NCI-H345 treated with DMSO at 0.1 percent for 48 hours (cell line): ENCODE data around the gene MAEL.

Experiments
- DNase-seq: peaks from one replicate; lab custom pipeline; 2025; ENCODE audit not compliant: unreplicated experiment; lab: John Stamatoyannopoulos, UW

MAEL gene

DNA sequence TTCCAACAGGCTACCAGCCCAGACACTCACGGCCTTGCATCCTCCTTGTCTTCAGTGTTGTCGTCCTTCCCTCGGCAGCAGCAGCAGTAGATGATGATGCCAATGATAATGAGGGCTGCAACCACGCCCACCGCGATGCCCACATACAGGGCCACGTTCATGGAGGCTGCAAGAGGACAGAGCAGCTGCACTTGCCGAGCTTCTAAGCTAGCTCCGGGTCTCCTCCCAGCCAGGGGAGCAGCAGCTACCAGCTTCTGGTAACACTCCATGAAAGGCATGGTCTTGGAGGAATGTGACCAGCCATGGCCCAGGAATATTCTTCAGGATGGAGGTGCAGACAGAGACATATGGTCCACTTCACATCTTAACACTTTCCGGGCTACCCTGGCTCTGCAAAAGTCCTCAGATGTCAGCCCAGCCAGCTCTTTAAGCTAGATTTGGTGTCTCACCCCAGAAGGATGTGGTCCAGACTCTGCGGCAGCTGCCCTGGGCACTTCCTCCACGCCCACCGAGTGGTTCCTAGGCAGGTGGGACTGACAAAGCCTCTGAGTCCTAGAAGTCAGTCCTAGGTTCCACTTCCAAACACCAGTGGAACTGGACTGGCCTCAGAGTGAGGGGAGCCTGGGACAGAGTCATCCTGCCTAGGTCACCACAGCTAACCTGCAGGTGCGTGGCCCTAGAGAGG lies 66.0 kb downstream of the MAEL start:
- DNase-seq, result no peak

DNA sequence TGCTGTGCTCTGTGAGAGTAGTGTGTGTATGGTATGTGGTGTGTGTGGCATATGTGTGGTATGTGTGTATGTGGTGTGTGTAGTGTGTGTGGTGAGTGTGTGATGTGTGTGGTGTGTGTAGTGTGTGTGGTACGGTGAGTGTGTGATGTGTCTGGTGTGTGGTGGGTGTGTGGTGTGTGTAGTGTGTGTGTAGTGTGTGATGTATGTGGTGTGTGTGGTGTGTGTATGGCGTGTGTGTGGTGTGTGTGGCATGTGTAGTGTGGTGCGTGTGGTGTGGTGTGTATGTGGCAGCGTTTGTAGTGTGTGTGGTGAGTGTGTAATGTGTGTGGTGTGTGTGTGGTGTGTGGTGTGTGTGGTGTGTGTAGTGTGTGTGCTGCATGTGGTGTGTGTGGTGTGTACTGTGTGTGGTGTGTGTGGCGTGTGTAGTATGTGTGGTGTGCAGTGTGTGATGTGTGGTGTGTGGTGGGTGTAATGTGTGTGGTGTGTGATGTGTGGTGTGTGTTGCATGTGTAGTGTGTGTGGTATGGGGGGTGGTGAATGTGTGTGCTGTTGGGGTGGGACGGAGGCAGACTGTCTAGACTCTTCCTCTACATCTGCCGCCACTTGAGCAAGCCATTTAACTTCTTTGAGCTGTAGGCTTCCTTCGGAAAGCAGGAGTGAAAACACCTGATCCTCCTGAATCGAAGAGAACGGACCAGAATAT lies 67.6 kb downstream of the MAEL start:
- no peak for DNase-seq

DNA sequence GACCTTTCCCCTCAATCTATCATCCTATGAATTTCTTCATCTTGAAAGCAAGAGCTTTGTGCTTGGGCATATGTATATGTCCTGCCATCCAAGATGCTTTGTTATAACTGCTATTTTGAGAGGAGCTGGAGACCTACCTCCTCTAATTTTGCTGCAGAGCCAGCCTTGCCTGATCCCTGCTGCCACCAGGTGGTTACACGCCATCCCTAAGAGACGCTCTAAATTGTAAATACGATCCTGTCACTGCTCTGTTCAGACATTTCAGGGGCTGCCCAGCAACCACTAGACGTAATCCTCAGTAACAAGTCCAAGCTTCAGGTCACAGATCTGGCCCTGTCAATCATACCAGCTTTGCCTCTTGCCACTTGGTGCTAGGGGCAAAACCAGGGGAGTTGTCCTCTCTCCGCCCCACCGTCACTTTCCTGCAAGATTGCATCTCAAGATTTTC lies 68.2 kb downstream of the MAEL start:
- DNase-seq, result peak; percentile 85

DNA sequence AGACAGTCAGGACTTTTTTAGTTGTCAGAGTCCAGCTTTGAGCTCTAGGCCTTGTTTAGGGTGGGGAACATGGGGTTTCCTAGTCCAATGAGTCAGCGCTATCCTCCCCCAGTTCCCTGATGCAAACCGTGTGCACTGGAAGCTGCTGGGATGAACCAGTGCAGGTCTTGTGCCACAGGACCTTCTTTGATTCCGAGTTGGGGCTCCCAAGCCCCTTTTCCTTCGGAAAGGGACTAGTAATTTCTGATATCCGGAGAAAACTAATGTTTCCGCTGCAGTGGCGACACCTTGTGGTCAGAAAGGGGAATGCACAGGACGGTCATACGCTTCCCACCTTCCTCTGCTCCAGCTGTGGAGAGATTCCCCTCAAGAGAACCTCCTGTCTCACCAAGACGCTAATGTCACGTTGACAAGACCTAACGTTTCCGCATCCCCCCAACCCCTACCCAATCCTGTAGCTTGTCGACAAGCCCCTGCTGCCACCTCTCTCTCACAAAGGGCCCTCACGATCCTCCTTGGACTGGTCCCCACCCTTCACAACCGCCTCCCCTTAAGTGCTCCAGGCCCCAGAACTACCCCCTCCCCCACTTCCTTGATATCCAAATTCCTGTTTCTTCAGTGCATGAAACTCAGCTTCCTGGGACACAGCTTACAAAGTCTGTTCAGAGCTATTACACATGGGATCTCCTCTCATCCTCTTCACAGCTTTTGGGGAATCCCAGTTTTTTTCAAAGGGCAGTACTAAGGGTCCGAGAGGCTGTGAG lies 70.1 kb downstream of the MAEL start:
- DNase-seq, result peak; percentile 49

DNA sequence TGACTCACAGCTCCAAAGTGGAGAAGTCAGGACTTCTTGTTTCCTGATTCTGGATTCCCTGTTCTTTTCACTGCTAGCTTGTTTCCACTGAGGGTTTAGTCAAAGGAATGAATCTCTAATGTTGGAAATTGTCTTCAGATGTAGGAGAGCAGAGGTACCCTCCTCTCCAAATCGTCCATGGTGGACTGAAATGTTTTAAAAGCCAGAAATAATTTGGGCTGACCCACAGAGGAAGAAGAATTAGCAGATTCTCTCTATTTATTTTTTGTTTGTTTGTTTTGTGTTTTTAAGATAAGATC lies 70.7 kb downstream of the MAEL start:
- DNase-seq, result no peak

DNA sequence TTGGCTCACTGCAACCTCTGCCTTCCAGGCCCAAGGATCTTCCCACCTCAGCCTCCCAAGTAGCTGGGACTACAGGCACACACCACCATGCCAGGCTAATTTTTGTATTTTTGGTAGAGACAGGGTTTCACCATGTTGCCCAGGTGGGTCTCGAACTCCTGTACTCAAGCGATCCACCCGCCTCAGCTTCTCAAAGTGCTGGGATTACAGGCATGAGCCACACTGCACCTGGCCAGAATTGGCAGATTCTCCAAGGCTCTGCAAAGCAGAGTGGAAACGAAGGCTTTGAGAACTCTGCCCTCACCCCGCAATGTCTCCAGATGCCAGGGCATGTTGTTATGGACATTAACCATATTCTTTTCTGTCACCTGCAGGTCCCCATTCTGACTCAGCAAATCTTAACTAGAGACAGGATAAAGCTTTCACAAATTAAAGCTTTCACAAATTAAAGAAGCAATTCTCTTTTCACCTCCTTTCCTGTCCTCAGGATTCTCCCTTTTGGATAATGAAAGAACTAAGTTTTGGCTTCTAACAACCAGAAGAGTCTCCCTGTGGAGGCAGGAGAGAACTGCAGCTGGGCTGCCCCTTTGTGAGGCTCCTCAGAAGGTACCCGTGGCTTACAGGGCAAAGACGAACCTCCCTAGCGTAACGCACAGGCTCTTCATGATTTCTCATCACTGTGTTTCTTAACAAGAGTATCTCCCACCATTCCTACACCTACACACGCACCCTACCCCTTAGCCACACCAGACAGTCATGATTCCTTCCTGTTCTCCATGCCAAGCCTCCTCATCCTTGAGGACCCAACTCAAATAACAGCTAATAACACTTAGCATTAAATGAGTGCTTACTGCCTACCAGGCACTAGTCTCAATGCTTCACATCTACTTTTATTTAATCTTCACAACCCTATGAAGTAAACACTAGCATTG lies 71.3 kb downstream of the MAEL start:
- DNase-seq, result no peak

DNA sequence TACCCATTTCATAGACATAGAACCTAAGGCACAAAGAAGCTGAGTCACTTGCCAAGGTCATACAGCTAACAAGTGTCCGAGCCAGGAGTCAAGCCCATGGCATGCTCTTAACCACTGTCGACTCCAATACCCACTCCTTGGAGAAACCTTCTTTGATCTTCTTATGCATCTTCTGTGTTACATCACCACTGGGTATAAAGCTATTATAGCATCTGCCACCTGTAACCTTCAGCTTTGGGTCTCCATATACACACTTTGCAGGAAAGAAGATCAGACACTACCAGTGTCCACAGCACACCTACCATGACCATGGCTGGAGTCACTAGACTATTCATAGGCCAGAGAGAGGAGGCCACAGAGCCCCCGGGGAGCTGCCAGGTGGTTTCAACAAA lies 72.0 kb downstream of the MAEL start:
- DNase-seq, result no peak

DNA sequence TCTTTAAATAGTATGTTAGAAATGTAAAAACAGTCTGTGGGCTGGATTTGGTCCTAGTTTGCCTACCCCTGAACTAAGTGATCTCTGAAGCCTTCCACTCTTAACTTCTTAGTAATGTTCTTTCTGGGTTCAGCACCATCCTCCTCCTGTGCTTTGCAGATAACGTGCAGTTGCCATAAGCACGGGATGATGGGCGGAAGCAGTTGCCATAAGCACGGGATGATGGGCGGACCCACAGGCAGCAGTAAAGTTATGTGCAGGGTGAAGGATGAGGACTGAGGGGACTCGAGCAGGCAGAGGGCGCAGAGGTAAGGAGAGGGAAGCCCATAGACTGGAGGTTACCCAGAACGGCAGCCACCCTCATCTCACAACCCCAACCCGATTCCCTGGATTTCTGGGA lies 75.5 kb downstream of the MAEL start:
- DNase-seq, result no peak

DNA sequence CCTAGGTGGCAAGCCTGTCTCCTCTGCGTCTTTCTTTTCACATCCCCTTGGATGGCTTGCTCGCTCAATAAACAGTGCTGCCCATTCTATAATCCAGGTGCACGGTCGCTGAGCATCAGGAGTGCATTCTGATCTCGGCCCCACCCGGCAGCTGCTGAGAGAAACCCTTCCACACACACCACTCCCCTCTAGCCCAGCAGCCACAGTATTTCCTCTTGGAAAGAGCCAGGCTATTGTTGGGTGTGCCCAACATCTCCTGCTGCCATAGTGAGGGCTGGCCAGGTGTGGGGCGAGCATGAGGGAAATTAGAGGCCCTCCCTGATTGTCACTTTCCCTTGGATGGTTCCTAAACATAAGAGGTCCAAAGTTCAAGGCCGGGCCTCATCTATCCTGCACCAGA lies 76.4 kb downstream of the MAEL start:
- no peak for DNase-seq

DNA sequence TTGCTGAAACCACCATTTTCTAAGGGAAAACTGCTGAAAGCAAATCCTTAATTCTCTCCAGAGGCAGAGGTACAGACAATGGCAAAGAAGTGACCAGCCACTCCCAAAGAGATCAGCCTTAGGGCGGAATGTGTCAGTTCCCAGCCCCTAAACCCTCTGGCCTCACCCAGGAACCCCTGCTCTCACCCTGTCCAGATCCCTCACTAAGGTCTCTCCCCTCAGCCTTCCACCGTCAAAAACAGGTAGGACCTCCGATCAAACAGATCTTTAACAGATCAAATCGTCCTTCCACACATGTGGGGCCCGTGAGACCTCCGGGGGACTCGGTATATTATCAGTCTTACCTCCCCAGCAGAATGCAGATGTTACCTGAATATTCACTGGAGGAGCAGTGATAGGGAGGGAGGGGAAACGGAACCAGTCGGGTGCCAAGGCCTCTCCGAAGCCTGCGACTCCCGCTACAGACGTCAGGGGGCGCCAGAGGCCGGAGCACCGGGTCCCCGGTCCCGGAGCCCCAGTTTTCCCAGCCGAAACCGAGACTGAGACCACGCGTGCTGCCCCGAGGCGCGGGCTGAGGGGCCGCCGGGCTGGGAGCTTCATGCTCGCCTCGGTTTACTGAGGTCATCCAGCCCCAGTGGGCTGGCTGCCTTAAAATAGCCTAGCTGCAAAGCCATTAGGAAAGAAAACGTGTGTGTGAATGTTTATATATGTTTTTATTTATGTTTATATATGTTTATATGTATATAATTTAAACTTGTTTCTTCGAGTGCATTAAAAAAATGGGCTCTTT lies 77.4 kb downstream of the MAEL start:
- DNase-seq, result peak; percentile 62

DNA sequence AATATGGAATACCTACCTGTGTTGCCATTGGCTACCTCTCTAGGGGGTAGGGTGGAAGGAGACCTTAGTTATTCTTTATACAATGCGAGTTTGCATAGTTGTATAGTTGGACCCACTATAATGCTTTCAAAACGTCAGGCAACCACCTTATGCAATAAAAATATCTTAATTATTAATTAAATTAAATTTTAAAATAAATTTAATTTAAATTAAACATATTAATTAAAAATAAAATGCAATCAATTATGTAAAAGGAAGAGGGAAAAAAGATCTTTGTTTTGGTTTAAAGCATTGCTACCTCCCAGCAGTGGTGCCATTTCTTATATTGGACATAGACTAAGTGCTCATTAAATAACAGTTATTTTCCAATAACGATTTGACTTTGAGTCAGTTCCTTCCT lies 78.8 kb downstream of the MAEL start:
- DNase-seq, result no peak

DNA sequence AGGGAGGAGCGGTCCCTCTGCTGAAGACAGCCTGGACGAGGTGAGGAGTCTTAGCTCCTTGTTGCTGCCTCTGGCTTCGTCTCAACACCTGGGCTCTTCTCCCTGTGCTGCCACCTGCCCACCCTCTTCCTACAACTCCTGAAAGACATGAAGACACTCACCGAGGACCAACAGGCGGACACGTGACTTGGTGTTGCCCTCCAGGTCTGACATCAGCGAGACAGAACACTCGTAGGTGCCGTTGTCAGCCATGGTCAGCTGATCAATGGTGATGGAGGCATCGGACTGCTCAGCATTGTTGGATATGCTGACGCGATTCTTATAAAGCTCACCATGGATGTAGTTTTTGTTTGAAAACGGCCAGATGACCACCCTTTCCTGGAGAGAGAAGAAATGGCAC lies 79.7 kb downstream of the MAEL start:
- DNase-seq, result no peak

DNA sequence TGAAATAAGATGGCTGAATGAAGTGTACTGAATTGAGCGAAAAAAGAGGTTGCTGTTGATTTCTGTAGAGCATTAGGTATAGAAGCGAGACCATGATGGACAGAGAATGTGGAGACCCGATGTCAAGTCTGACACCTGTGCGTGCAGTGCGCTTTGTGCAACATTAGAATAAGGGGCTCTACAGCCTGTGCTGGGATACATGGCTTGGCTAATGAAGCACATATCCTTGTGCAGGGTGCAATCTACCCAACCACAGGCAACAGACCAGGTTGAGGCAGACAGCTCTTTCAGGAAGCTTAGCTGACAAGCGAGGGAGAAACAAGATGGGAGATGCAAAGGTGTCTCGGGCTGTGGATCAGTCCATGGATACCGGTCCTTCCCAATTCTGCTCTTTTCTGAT lies 82.2 kb downstream of the MAEL start:
- no peak for DNase-seq
